SK-N-SH treated with all-trans-retinoic acid at 6 μM for 48 hours (cell line): ENCODE measurements around the gene LPP.

Source experiments
- ARNTL ChIP-seq: fragments of 450-650 bp; formaldehyde crosslinking; IDR thresholded peaks from 2 replicates; pipeline ENCODE4 v1.5.0; 2020; ENCODE audit warnings: low read depth, mild to moderate bottlenecking, moderate library complexity, borderline replicate concordance
- ESRRG ChIP-seq: fragments of 250-450 bp; sonication (Bioruptor Pico); IDR thresholded peaks from 2 replicates; pipeline ENCODE4 v1.6.1; 2021; ENCODE audit warnings: mild to moderate bottlenecking
- ISL1 ChIP-seq: fragments of 250-450 bp; sonication (Bioruptor Pico); IDR thresholded peaks from 2 replicates; pipeline ENCODE4 v2.1.2; 2022; ENCODE audit warnings: mild to moderate bottlenecking, moderate library complexity
- PPARA ChIP-seq: fragments of 250-450 bp; sonication (Bioruptor Pico); IDR thresholded peaks from 2 replicates; pipeline ENCODE4 v1.5.0; 2020; ENCODE audit warnings: mild to moderate bottlenecking, borderline replicate concordance
- TOX ChIP-seq: fragments of 250-450 bp; sonication (Bioruptor Pico); IDR thresholded peaks from 2 replicates; pipeline ENCODE4 v1.8.0; 2021; ENCODE audit warnings: mild to moderate bottlenecking, moderate library complexity, borderline replicate concordance
- ZC3H10 ChIP-seq: fragments of 250-450 bp; sonication (Bioruptor Pico); IDR thresholded peaks from 2 replicates; pipeline ENCODE4 v1.5.1; 2021; ENCODE audit warnings: mild to moderate bottlenecking, moderate library complexity
- ZFP30 ChIP-seq: fragments of 450-650 bp; formaldehyde crosslinking; IDR thresholded peaks from 2 replicates; pipeline ENCODE4 v1.5.0; 2022; ENCODE audit warnings: mild to moderate bottlenecking, moderate library complexity
- ZNF565 ChIP-seq: fragments of 450-650 bp; formaldehyde crosslinking; conservative IDR thresholded peaks from 2 replicates; pipeline ENCODE4 v1.5.0; 2020; ENCODE audit warnings: low read depth, mild to moderate bottlenecking, moderate library complexity
- TF ChIP-seq, protein P1 (sequence below): fragments of 250-450 bp; sonication (Bioruptor Pico); IDR thresholded peaks from 2 replicates; pipeline ENCODE4 v1.5.1; 2021; ENCODE audit warnings: mild to moderate bottlenecking, moderate library complexity
- TF ChIP-seq, protein P2 (sequence below): fragments of 250-450 bp; sonication (Bioruptor Pico); IDR thresholded peaks from 2 replicates; pipeline ENCODE4 v1.8.0; 2020; ENCODE audit warnings: mild to moderate bottlenecking, moderate library complexity, borderline replicate concordance
- TF ChIP-seq, protein P3 (sequence below): fragments of 250-450 bp; sonication (Bioruptor Pico); IDR thresholded peaks from 2 replicates; pipeline ENCODE4 v1.5.1; 2020; ENCODE audit warnings: low read depth, mild to moderate bottlenecking, moderate library complexity

DNA sequence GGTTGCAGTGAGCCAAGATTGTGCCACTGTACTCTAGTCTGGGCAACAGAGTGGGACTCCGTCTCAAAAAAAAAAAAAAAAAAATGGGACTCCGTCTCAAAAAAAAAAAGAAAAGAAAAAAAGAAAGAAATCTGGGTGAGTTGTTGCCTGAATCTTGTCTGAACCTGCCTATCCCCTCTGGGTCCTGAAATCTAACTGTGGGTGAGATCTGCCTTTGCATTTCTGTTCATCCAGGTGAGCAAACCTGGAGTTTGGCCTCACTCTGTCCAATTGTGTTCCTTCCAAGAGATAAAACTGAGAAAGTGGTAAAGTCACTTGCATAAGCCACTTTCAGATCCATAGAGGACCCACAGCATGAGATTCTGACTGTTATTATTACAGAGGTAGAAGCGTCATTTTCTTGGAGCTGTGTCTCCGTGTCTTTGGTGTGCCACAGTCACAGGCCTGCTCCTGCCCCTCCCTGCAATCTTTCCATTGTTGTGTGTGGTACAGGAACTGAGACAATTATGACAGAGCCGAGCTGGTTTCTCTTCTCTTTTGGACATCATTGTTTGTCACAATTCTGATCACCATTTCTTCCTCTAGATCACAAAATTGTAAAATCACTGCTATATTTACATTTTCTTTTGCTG lies 235.9 kb downstream of the LPP start:
- TF ChIP-seq ZNF565 (CRISPR knock-in tag) (no peak), TOX (no peak), ARNTL (no peak), ZC3H10 (CRISPR knock-in tag) (no peak), PPARA (CRISPR knock-in tag) (no peak), ESRRG (no peak), ZFP30 (no peak), ISL1 (CRISPR knock-in tag) (no peak)
- TF ChIP-seq, protein P1, sequence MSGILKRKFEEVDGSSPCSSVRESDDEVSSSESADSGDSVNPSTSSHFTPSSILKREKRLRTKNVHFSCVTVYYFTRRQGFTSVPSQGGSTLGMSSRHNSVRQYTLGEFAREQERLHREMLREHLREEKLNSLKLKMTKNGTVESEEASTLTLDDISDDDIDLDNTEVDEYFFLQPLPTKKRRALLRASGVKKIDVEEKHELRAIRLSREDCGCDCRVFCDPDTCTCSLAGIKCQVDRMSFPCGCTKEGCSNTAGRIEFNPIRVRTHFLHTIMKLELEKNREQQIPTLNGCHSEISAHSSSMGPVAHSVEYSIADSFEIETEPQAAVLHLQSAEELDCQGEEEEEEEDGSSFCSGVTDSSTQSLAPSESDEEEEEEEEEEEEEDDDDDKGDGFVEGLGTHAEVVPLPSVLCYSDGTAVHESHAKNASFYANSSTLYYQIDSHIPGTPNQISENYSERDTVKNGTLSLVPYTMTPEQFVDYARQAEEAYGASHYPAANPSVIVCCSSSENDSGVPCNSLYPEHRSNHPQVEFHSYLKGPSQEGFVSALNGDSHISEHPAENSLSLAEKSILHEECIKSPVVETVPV (CRISPR knock-in tag), result no peak
- TF ChIP-seq, protein P2, sequence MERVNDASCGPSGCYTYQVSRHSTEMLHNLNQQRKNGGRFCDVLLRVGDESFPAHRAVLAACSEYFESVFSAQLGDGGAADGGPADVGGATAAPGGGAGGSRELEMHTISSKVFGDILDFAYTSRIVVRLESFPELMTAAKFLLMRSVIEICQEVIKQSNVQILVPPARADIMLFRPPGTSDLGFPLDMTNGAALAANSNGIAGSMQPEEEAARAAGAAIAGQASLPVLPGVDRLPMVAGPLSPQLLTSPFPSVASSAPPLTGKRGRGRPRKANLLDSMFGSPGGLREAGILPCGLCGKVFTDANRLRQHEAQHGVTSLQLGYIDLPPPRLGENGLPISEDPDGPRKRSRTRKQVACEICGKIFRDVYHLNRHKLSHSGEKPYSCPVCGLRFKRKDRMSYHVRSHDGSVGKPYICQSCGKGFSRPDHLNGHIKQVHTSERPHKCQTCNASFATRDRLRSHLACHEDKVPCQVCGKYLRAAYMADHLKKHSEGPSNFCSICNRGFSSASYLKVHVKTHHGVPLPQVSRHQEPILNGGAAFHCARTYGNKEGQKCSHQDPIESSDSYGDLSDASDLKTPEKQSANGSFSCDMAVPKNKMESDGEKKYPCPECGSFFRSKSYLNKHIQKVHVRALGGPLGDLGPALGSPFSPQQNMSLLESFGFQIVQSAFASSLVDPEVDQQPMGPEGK (CRISPR knock-in tag), result no peak
- TF ChIP-seq, protein P3, sequence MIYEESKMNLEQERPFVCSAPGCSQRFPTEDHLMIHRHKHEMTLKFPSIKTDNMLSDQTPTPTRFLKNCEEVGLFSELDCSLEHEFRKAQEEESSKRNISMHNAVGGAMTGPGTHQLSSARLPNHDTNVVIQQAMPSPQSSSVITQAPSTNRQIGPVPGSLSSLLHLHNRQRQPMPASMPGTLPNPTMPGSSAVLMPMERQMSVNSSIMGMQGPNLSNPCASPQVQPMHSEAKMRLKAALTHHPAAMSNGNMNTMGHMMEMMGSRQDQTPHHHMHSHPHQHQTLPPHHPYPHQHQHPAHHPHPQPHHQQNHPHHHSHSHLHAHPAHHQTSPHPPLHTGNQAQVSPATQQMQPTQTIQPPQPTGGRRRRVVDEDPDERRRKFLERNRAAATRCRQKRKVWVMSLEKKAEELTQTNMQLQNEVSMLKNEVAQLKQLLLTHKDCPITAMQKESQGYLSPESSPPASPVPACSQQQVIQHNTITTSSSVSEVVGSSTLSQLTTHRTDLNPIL, result no peak
